Measurements from ENCODE around the gene TCF4.

Gene TCF4

GRCh38 chr18:55317864-55318263 is 270.1 kb downstream of the TCF4 start:
- no peak for DNase-seq

DNA sequence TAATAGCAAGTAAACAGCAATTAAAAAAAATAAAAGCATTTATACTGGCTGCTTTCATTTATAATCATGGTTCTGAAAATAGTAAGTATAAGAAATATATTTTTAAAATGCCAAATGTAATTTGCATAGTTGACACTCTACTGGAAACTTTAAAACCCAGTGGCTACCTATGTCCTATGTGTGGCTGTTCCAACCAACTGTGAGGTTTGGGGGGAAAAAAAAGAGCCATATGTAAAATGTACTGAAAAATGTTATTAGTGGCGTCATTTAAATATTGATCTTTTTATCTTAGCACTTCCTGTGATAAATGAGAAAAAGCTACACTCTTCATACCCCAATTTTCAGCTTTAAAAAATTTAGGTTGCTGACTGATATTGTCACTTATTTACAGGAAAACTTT is 270.7 kb downstream of the TCF4 start:
- no peak for DNase-seq

DNA sequence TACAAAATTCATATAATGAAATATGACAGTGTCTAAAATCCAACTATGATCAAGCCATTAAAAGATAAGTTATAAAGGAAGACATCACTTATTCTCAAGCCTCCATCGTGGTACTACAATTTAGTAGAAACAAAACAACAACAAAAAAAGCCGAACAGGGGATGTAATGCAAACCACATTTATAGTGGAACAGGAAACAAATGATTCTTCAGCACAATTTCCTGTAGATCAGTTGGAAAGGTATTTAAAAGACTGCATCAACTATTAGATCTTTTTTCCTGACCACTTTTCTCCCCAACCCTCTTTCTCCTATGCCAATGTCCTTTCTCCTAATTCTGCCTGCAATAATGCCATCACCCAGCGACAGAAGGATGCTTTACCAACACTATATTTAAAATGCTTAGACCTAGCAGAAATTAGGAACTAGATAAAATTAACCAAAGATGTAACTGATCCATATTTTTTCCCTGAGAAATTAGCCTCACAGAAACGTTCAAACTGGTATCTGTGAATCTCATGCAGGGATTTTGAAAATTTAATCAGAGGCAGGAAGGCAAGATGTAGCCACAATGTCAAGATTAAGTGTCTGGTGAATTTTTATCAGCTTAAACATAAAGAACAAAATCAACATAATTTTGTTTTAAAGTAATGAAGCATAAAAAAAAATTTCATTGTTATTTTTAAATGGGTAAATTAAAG is 271.4 kb downstream of the TCF4 start:
- no peak for DNase-seq

- no peak for DNase-seq
Observed at GRCh38 chr18:55314615-55315237, 273.3 kb downstream of the TCF4 start.

DNA sequence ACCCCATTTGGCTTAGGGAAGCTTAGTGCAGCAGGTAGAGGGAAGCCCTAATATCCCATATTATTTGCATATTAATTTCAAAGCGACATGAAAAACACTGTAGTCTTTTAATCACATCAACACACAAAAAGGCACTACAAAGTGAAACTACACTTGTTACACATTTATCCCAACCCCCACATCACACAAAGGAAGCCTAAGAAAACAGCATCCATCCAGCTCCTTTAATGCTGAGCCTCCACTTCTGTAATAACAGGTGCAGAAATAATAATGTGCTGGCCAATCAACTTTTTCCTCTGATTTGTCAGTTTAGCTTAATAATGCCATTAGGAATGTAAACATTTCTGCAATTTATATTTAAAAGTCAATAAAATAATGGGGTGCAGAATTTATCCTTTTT is 274.0 kb downstream of the TCF4 start:
- no peak for DNase-seq

- no peak for DNase-seq
Observed at GRCh38 chr18:55310863-55311262, 277.1 kb downstream of the TCF4 start.

DNA sequence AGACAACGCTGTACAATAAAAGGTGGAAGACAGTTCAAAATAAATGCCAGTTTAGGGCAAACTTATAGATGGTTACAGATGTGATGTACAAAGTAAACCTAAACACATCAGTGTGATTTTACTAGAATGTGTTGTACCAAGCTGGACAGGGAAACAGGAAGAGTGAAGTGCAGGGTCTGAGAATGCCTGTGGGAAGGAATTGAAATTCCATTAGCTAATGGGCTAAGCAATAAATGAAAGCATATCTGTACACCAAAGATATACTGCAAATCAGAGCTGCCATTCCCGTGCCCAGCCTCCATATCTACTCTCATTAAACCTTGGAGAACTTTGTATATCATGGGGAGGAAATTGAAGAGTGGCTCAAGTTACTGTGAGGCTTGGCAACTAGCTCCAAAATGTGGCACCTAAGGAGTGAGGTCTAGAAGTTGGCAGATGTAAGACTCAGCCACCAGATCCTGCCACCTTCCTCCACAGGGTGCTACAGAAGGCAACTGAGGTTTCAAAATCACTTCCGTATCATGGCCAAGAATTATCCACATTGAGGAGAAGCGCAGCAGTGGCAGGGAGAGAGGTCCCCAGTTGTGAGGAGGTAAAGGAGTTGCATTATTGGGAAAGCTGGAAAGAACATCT is 277.8 kb downstream of the TCF4 start:
- no peak for DNase-seq

DNA sequence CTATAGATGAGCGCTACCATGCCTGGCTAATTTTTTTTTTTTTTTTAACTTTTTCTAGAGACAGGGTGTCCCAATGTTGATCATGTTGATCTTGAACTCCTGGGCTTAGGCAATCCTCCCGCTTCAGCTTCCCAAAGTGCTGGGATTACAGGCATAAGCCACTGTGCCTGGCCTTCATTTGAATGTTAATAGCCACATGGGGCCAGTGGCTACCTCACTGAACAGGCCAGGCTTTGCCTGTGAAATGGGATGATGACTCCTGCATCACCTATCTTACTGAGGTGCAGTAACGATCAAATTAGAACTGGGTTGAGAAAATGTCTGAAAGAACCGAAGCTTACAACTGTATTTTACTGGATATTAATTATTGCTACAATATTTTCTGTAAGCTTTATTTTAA is 278.7 kb downstream of the TCF4 start:
- DNase-seq = no peak

GRCh38 chr18:55307505-55307904 is 280.5 kb downstream of the TCF4 start:
- no peak for DNase-seq

DNA sequence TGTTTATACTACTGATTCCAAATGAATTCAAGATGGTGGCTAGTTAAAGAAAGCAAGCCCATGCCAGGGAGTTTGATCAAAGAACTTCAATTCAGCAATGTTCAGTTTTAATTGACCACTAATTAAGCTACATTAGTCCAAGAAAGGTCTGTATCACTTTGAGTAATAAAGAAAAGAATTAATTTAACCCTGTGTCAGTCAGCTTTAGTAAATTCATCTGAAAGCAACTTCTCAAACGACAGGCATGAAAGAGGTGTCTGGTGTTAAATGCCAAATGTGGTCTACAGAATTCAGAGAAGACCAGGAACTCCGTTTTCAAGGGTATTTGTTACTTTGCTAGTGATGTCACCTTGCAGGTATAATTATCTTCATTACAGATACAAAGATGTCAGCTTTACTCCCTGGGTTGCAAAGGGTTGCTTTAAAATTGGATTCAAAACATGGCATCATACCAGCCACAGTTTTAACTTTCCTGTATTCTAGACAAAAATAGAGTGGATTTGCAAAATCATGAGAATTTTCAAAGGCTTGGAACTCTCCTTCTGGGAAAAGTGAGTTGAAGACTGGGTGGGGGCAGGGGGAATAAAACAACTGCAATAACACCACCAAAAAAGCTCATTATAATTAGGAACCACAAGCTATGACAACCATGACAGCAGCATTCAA is 281.5 kb downstream of the TCF4 start:
- DNase-seq = no peak

GRCh38 chr18:55302167-55302833 is 285.7 kb downstream of the TCF4 start:
- DNase-seq = no peak

DNA sequence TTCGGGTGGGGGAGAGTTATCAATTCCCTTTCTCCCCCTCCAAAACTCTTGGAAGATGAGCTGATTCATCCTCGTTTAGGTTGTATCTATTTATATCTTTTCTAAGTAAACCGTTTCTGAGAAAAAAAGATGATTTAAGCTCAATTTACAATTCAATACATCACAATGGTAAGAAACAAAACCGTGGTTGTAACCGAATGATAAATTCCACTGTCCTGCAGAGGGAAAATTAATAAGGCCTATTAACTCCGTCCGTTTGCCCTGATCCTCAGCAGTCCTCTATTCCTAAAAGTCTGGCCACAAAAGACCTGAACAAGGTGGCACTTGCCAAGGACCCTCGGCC is 286.2 kb downstream of the TCF4 start:
- no peak for DNase-seq

- DNase-seq = no peak
Observed at GRCh38 chr18:55300936-55301531, 287.0 kb downstream of the TCF4 start.

DNA sequence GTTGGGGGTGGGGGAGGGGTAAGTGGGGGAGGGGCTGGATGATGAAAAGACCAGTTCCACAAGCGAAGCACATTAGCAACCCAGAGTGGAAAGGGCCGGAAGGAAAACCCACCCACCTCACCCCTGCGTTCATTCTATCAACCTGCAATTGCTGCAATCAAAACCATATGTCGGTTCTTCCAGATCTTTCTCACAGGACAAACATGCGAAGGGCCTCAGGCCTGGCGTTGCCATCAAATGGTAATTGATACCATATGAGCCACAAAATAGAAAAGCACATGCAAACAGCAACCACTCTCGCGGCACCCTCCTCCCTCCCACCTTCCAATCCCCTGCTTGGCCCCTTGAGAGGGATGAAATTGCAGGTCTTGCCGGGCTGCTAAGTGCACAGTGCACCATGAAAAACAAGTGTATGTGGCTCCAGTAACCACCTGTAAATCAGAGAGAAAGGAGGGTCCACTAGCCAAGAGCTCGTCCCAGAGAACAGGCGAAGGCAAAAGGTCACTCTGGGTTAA is 287.5 kb downstream of the TCF4 start:
- no peak for DNase-seq

GRCh38 chr18:55296778-55297177 is 291.2 kb downstream of the TCF4 start:
- DNase-seq = no peak

- DNase-seq = no peak
Observed at GRCh38 chr18:55296115-55296514, 291.9 kb downstream of the TCF4 start.

DNA sequence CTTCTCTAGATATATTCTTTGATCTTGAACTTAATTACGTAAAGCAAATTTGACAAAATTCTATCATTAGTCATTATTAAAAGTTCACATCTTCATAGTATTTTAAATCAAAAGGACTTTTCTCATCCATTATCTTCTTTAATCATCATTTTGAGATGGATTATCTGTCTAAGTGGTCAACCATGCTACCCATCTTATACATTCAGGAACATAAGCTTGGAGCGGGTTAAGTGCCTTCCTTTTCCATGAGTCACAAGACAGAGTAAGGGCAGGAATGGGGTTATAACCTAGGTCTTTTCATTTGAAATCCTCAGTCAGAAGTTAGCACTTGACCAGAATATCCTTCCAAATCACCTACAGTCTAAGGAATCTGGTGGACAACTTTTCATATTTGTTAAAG is 297.1 kb downstream of the TCF4 start:
- no peak for DNase-seq

DNA sequence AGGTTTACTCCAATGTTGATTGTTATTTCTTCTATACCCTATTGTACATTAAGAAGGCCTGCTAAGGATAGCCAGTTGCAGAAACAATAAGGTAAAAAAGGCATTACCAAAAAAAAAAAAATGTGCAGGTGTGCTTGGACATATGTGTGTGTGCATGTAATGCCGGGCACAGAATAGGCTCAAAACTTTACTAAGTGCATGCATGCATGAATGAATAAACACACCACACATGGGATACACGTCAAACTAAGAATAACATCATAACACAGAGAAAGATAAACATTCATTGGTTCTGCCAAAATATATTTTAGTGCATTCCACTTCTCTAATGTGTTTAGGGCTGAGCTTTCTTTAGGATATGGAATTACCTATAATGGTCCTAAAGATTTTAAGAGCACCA is 298.2 kb downstream of the TCF4 start:
- no peak for DNase-seq

DNA sequence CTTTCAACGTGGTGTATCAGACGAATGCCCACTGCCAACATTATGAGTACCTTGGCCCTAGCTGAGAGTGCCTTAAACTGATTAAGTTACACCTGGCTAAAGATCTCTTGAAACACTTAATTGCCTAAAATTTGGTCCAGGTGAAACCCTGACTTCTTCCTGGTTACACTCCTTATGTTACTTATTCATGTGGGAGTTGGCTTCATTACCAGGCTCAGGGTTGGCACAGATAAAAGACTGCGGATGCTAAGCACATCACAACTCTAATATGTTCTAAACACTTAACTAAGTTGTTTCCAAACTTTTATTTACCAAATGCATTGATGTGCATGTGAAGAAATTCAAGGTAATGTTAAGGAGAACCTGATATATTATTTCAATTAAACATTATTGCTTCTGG is 298.9 kb downstream of the TCF4 start:
- DNase-seq = no peak

DNA sequence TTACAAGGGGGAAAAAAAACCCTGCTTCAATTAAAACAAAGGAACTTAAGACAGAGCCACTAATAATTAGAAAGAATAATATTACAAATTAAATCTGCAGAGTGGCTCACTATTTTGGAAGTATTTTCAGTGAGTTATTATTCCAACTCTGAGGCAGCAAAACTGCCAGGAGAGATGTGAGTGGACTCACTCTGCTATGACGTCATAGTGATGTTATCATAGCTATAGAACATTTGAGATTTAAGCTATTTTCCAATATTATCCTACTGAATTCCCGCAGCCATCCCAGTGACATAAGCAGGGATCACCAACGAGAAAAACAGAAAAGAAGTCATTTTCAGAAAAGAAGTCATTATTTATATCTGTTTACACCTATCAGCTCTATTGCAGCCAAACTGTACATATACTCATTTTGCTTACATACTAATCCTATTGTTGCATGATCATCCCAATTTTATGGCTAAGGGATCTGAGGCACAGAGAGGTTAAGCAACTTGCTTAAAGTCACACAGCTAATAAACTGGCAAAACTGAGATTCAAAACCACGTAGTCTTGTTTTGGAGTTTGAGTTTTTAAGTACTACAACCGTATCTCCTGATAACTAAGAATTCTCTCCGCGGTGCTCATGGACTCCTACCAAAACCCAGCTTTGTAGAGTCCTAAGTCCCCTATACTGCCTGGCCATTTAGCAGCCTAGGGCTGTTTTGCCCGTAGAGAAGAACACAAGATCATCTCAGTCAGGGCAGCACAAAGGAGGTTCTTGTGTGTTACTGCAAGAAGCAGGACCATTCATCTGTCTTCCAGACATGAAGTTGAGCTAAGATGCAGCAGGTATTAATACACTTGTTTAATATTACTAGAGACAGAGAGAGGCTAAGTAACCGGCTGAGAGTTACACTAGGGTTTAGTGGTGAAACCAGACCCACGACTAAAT is 299.8 kb downstream of the TCF4 start:
- DNase-seq = no peak

DNA sequence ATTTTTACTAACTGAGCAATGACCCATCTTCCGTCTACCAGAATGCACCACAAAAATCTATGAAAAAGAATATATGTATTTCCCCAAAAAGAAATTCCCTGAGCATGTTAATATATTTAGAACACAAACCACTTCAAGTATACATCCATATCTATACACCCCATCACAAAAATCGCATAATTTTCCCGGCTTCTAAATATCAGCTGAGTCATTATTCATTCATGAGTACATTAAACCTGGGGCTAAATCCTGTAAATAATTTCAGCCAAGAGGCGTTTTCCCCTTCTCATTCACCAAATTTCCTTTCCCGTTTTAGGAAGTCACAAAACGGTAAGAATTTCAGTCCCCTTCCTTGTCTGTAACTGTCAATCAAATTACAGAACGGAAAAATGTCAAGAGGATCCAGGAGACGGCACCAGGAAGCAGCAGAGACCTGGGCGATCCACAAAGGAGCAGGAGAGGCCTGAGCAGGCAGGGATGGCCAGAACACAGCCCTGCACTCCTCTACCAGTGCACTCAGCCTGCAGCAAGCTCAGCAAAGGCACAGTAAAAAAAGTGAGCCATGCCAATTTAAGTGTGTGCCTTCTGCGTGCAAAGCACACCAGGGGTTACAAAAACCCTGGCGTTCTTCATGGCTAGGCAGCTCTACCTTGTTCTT is 300.7 kb downstream of the TCF4 start:
- DNase-seq = no peak

Measured in GOT3 (cell line).